Measurements from ENCODE around the gene SERTAD1. TPM values are rescaled to one million over a fixed set of nuclear protein-coding genes. Genes with fewer than 3 reads are reported as not detected.

SERTAD1 gene
- total and polyA plus RNA-seq, 2 of the 4 experiments (the other 2 are of a cell fraction): 21.1 to 27.4 TPM

DNA sequence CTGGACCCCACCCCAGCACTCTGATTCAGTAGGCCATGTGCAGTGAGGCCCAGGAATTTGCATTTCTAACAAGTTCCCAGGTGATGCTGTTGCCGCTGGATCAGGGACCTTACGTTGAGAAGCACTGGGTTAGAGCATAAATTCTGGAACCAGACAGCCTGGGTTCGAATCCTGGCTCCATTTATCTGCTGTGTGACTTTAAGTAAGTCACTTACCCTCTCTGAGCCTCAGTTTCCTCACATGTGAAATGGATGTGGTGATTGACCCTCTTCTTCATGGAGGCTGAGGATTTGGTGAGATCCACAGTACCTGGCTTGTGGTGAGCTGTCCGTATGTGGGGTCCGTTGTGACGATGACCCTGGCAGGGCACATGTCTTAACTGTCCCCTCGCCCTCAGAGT, 51.7 kb downstream of the SERTAD1 start:
- no peak overlapping the region for H2BK20ac ChIP-seq (ENCODE audit: low read depth, low read length)
- 97% methylated on average over 5 of the region's 7 CpGs; no CpG with 5 or more reads in 1 of the 2 experiments for WGBS, 2 experiments (ENCODE audit: extremely low coverage in 2 of 2, insufficient read length in 1 of 2)
- dilution Hi-C loops (cut with HindIII; ENCODE audit: low sequenced_read_pairs, unreplicated experiment): no loop called here
- no peak for TF ChIP-seq MAFK (IDR thresholded peaks at IDR 0.05; ENCODE audit: low read depth, low read length)
- TF ChIP-seq, protein P1, sequence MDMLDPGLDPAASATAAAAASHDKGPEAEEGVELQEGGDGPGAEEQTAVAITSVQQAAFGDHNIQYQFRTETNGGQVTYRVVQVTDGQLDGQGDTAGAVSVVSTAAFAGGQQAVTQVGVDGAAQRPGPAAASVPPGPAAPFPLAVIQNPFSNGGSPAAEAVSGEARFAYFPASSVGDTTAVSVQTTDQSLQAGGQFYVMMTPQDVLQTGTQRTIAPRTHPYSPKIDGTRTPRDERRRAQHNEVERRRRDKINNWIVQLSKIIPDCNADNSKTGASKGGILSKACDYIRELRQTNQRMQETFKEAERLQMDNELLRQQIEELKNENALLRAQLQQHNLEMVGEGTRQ (IDR thresholded peaks at IDR 0.05; ENCODE audit: low read depth, low read length): no peak
- TF ChIP-seq CHD1 (IDR thresholded peaks at IDR 0.05; ENCODE audit: low read depth, low read length): no peak
- TF ChIP-seq CEBPB (IDR thresholded peaks at IDR 0.05; ENCODE audit: low read depth, low read length): no peak
- TF ChIP-seq NFE2L2 (IDR thresholded peaks at IDR 0.05; ENCODE audit: low read depth, low read length): no peak
- TF ChIP-seq RCOR1 (IDR thresholded peaks at IDR 0.05; ENCODE audit: insufficient replicate concordance, low read length): no peak
- TF ChIP-seq MAZ (IDR thresholded peaks at IDR 0.05; ENCODE audit: borderline replicate concordance, low read depth, low read length): no peak
- no peak for TF ChIP-seq FOS (IDR thresholded peaks at IDR 0.05; ENCODE audit: low read depth, low read length)
- TF ChIP-seq CTCF (conservative IDR thresholded peaks at IDR 0.05; ENCODE audit: low read depth, low read length): no peak
- TF ChIP-seq, protein P2, sequence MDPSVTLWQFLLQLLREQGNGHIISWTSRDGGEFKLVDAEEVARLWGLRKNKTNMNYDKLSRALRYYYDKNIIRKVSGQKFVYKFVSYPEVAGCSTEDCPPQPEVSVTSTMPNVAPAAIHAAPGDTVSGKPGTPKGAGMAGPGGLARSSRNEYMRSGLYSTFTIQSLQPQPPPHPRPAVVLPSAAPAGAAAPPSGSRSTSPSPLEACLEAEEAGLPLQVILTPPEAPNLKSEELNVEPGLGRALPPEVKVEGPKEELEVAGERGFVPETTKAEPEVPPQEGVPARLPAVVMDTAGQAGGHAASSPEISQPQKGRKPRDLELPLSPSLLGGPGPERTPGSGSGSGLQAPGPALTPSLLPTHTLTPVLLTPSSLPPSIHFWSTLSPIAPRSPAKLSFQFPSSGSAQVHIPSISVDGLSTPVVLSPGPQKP (IDR thresholded peaks at IDR 0.05; ENCODE audit: borderline replicate concordance, low read depth, low read length): no peak
- no peak for TF ChIP-seq SMC3 (IDR thresholded peaks at IDR 0.05; ENCODE audit: low read depth, low read length)
- H3K4ac ChIP-seq (ENCODE audit: low read depth, low read length): no peak overlapping the region
- no peak overlapping the region for H4K8ac ChIP-seq (ENCODE audit: low read depth in 2 of 2, low read length in 2 of 2)
- no peaks in the 10 kb centered on the region for H3K9me3 ChIP-seq (ENCODE audit: control insufficient read depth, insufficient read depth, low read length)
- DNase-seq (no peak), ATAC-seq (ENCODE audit: low read depth) (no peak)
- H3K14ac ChIP-seq (replicated peaks; ENCODE audit: low read depth, low read length): no peak overlapping the region
- no peak overlapping the region for H2AFZ ChIP-seq (replicated peaks; ENCODE audit: low read length, poor library complexity)
- no peak overlapping the region for H4K5ac ChIP-seq (ENCODE audit: low read depth, low read length)
- no peak overlapping the region for H3K27ac ChIP-seq (ENCODE audit: insufficient read depth, low read length)
- H3K79me1 ChIP-seq (ENCODE audit: low read depth in 1 of 2, low read length in 2 of 2): peaks cover 2 to 4% of the 10 kb centered on the region in 2 experiments; a peak in 2 of 4 replicates
- no peak overlapping the region for H4K91ac ChIP-seq (ENCODE audit: insufficient read depth, low read depth, low read length)
- H3K4me1 ChIP-seq (ENCODE audit: control insufficient read depth, insufficient read depth, low read length): no peaks in the 10 kb centered on the region
- H2BK15ac ChIP-seq (ENCODE audit: low read depth, low read length): no peak overlapping the region
- peaks cover 14% of the 10 kb centered on the region; the same call in 1 of the 2 replicates for H3K9me1 ChIP-seq (ENCODE audit: insufficient read depth, low read length)
- POLR2A ChIA-PET (ENCODE audit: unreplicated experiment): no interaction called here
- peaks cover 2% of the 10 kb centered on the region; the same call in 1 of the 2 replicates for H4K20me1 ChIP-seq (ENCODE audit: insufficient read depth, low read length)
- intact Hi-C loops (cut with micrococcal nuclease): no loop called here
- no peak overlapping the region for H3K4me2 ChIP-seq (ENCODE audit: low read depth, low read length)
- no peak overlapping the region for H3K56ac ChIP-seq (ENCODE audit: extremely low read depth, insufficient read depth, low read length)
- in situ Hi-C loops (cut with MboI; ENCODE audit: low sequenced_read_pairs): no loop called here
- CTCF ChIA-PET: no interaction called here
- H2BK120ac ChIP-seq (ENCODE audit: low read depth, low read length): no peak overlapping the region
- BruUV-seq (replicated peaks): no TSS peak
- peaks cover 68% of the 10 kb centered on the region for H3K36me3 ChIP-seq (ENCODE audit: control insufficient read depth, insufficient read depth, low read length)
- H2AK9ac ChIP-seq (replicated peaks; ENCODE audit: low read depth, low read length, poor library complexity): no peak overlapping the region
- H3K23ac ChIP-seq (ENCODE audit: low read depth, low read length): no peak overlapping the region
- H3K9ac ChIP-seq (ENCODE audit: low read depth, low read length): no peak overlapping the region
- H3K27me3 ChIP-seq (ENCODE audit: control insufficient read depth, insufficient read depth, low read length): no peaks in the 10 kb centered on the region
- no peak overlapping the region for H2AK5ac ChIP-seq (ENCODE audit: low read depth, low read length)
- no peak overlapping the region for H3K18ac ChIP-seq (ENCODE audit: low read depth, low read length)
- no peak overlapping the region for H3K4me3 ChIP-seq (ENCODE audit: insufficient read depth, low read depth, low read length)
- no peak overlapping the region for H2BK5ac ChIP-seq (ENCODE audit: low read depth, low read length, poor library complexity, severe bottlenecking)

Data from IMR-90 (cell line).